Transverse colon (tissue), 4 donors: Measurements from ENCODE around the gene COIL.

Experiments
- POLR2A ChIP-seq: fragments of 450-650 bp; IDR thresholded peaks from one replicate; pipeline ENCODE4 v1.6.1; 2016; ENCODE audit warnings: antibody characterized with exemption, mild to moderate bottlenecking, moderate library complexity
- POLR2AphosphoS5 ChIP-seq, 3 donors: sonication (generic); formaldehyde crosslinking; IDR thresholded peaks; one replicate each; pipeline ENCODE4 v1.6.1; 2016; ENCODE audit warnings: antibody characterized with exemption in 3 of 3
- TF ChIP-seq, protein P1 (sequence below), 5 experiments: fragments of 200-600 bp in 3 of 5; fragments of 450-650 bp in 2 of 5; sonication (generic) in 3 of 5; IDR thresholded peaks; 1 replicate in 2 of 5; 2 replicates in 3 of 5; pipeline ENCODE4 v1.5.1; 2016 to 2017; ENCODE audit warnings: antibody characterized with exemption in 5 of 5, inconsistent platforms in 3 of 5, mild to moderate bottlenecking in 2 of 5, moderate library complexity in 1 of 5

DNA sequence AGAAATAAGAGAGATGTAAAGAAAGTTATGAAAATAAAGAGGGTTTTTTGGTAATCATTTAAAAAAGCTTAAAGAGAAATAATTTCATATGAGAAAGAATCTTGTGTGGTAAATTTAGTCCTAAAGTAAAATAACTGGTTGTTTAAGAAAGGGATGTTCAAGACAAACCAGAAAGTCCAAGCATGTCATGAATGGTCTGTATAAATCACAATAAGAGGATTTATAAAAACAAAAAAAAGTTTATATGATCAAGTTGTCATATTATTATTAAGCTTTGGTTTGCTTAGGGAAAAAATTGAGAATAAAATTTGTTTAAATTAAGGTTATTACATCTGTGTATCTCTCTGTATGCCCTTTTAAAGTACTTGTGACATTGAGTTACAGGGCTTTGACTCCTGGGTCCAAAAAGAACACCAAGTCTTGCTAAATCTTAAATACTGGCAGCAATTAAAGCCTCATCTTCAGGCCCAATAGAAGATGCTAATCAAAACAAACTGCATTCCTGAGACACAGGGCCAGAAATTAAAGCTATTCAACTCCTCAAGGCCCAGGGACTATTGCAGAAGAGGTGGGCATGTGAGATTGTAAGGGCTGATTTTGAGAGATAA is 31.4 kb downstream of the COIL start:
- TF ChIP-seq, protein P1, sequence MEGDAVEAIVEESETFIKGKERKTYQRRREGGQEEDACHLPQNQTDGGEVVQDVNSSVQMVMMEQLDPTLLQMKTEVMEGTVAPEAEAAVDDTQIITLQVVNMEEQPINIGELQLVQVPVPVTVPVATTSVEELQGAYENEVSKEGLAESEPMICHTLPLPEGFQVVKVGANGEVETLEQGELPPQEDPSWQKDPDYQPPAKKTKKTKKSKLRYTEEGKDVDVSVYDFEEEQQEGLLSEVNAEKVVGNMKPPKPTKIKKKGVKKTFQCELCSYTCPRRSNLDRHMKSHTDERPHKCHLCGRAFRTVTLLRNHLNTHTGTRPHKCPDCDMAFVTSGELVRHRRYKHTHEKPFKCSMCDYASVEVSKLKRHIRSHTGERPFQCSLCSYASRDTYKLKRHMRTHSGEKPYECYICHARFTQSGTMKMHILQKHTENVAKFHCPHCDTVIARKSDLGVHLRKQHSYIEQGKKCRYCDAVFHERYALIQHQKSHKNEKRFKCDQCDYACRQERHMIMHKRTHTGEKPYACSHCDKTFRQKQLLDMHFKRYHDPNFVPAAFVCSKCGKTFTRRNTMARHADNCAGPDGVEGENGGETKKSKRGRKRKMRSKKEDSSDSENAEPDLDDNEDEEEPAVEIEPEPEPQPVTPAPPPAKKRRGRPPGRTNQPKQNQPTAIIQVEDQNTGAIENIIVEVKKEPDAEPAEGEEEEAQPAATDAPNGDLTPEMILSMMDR (IDR thresholded peaks at IDR 0.05), result no peak
- no peak for TF ChIP-seq POLR2AphosphoS5 (IDR thresholded peaks at IDR 0.05)
- TF ChIP-seq POLR2A, result no peak
